ENCODE results near the gene CDK5RAP1.
"Not testable (repeated sequence)": the region's sequence is repeated elsewhere in the genome, so short reads cannot be mapped to it uniquely, and the experiment has no call there.

Gene CDK5RAP1

DNA sequence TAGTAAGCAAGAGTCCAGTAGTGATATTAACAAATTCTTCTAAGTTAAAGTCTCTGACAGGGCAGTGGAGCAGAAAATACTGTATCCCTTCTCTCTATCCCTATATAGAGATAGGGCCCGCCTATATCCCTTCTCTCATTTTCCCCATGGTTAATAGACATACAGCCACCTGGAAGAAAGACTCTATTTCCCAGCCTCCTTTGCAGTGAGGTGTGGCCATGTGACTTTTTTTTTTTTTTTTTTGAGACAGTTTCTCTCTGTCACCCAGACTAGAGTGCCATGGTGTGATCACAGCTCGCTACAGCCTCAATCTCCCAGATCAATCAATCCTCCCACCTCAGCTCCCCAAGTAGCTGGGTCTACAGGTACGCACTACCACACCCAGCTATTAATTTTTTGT, 16.7 kb upstream of the CDK5RAP1 start:
- no peak for DNase-seq

DNA sequence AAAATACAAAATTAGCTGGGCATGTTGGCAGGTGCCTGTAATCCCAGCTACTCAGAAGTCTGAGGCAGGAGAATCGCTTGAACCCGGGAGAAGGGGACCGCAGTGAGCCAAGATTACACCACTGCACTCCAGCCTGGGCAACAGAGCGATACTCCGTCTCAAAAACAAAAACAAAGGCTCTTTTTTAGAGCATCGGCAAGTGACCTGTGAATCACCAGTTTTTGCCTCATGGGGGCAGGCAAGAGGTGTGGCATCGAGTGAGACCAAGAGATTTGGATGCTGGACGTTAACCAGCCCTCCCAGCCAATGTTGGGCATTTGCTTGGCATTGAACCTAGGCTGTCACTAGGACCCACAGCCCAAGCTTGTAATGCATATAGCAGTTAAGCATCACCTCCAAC, 14.6 kb upstream of the CDK5RAP1 start:
- no peak for DNase-seq

DNA sequence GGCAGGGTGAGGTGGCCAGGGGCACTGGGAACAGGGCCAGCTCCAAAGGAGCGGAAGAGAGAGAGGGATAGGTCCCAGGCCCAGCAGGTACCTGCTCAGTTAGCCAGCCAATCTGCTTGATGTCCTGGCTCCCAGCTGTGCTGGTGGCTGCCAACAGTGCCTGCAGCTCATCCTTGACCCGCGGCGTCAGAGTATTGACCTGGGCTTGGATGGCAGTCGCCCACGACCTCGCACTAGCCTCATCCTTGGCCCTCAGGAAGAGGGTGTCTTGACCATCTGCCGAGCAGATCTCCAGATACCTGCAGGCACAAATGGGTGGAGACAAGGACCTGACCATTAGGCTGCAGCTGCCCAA, 11.1 kb upstream of the CDK5RAP1 start:
- no peak for DNase-seq

- no peak for DNase-seq
Observed at GRCh38 chr20:33411711-33412483, 10.6 kb upstream of the CDK5RAP1 start.

- DNase-seq, result no peak
Observed at GRCh38 chr20:33411242-33411641, 9.9 kb upstream of the CDK5RAP1 start.

- DNase-seq, result no peak
Observed at GRCh38 chr20:33410081-33410742, 8.9 kb upstream of the CDK5RAP1 start.

DNA sequence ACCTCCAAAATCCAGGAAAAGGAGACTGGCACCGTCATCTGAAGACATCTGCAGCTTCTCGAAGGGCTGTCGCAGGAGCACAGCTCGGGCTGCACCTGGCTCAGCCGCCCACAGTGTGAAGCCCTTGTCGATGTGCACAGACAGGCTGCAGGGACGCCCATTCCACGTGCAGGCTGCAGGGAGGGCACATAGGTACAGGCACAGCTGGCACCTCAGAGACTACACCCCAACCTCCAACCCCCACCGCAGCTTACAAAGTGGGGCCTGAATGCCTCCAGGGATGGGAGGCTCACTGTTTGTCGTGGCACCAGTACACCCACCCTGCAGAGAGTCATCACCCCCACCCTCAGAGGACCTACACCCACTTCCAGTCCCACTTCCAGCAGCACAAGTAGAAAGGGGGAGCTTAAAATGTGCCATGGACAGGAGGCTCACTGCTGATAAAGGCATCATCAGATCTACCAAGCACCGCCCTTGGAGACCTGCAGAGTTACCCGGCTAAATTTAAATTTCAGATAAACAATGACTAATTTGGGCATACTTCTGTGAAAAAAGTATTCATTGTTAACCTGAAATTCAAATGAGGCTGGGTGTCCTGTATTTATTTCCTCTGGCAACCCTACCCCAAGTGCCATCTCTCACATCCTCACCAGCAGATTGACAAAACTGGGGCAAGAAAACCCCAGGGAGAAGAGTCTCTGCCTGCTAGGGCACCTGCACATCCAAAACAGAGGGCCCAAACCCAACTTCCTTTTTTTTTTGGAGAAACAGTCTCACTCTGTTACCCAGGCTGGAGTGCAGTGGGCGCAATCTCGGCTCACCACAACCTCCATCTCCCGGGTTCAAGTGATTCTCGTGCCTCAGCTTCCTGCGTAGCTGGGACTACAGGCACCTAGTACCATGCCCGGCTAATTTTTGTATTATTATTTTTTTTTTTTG, 7.7 kb upstream of the CDK5RAP1 start:
- DNase-seq, result no peak

GRCh38 chr20:33408313-33408712, 7.0 kb upstream of the CDK5RAP1 start:
- DNase-seq, result no peak

- DNase-seq, result no peak
Observed at GRCh38 chr20:33407796-33408195, 6.5 kb upstream of the CDK5RAP1 start.

DNA sequence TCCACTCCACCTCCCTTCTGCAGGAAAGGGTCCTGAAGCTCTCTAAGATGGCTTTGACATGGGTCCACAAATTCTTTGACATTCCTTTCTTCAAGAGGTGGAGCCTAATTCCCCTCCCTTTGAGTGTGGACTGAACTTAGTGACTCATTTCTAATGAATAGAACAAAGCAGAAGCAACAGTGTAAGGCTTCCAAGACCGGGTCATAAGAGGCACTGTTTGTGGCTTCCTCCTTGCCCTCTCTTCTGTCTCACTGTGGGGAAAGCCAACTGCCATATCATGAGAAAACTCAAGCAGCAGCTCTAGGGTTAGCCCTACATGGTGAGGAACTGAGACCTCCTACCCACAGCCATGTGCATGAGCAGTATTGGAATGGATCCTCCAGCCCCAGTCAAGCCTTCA, 5.9 kb upstream of the CDK5RAP1 start:
- no peak for DNase-seq

DNA sequence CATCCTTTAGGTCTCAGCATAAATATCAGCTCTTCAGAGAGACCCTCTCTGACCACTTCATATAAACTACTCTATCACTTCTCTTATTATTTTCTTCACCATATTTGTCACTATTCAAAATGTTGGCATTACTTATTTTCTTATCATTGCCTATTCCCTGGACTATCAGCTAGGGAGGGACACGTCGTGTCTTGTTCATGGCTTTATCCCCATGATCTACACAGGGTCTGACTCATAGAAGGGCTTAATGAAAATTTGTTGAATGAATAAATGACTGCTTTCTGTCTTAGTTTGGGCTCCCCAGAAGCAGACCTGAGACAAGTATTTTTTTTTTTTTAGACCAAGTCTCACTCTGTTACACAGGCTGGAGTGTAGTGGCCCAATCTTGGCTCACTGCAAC, 3.0 kb upstream of the CDK5RAP1 start:
- DNase-seq, result no peak

- no peak for DNase-seq
Observed at GRCh38 chr20:33401921-33402369, 626 bp upstream of the CDK5RAP1 start.

DNA sequence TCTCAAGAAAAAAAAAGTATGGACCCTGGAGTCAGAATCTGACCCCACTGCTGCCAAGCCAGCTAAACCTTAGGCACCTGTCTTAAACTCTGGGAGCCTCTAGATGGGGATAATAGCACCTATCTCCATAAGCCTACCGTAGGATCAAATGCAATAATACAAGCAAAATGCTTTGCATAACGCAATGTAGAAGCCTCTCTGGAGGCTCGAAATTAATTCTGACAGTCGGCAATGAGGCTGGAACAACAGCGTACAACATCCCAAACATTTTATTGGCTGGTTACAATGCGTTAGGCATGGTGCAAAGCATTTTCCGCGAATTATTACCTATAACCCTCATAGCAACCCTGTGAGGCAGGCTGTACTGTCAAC, 521 bp downstream of the CDK5RAP1 start:
- peak; percentile 10 for DNase-seq

DNA sequence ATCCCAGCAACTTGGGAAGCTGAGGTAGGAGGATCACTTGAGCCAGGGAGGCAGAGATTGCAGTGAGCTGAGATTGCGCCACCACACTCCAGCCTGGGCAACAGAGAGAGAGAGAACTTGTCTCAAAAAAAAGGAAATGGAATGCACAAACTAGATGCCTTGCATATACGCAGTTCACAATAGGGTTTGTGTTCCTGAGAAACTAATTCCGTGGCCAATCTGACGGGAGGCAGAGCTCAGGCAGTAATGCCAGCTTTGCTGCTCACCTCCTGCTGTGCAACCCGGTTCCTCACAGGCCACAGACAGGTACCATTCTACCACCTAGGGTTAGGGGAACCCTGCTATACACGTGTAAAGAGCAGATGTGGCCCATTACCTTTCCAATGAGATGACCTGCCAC, 1.4 kb downstream of the CDK5RAP1 start:
- no peak for DNase-seq

- no peak for DNase-seq
Observed at GRCh38 chr20:33394718-33395117, 6.6 kb downstream of the CDK5RAP1 start.

- no peak for DNase-seq
Observed at GRCh38 chr20:33393609-33394008, 7.7 kb downstream of the CDK5RAP1 start.

DNA sequence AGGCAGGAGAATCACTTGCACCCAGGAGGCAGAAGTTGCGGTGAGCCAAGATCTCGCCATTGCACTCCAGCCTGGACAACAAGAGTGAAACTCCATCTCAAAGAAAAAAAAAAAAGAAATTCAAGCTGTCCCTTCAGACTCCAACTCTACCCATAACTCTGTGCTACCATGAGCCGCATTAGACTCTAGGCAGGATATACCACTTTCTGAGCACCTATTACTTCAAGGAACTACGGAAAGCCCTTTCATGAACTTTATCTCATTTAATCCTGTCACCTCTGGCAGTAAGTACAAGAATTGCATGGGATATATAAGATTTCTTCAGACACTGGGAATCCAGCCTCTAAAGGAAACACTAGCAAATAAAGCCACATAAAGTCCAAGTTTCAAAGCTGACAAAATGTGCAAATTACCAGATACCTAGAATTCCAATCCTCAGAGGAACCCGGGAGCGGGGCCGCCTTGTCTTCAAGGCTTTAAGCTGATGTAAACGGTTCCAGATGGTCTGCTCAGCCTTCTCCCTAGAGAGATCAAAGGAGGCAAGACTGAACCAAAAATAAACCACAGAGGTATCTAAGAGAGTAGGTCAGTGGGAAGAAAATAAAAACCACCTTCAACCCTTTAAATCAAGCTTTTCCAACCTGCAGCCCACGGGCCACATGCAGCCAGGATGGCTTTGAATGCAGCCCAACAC, 9.4 kb downstream of the CDK5RAP1 start:
- DNase-seq, result no peak

DNA sequence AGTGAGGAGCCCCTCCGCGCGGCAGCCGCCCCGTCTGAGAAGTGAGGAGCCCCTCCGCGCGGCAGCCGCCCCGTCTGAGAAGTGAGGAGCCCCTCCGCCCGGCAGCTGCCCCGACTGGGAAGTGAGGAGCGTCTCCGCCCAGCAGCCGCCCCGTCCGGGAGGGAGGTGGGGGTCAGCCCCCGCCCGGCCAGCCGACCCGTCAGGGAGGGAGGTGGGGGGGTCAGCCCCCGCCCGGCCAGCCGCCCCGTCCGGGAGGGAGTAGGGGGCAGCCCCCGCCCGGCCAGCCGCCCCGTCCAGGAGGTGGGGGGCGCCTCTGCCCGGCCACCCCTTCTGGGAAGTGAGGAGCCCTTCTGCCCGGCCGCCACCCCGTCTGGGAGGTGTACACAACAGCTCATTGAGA, 12.0 kb downstream of the CDK5RAP1 start:
- DNase-seq, result not testable (repeated sequence)

DNA sequence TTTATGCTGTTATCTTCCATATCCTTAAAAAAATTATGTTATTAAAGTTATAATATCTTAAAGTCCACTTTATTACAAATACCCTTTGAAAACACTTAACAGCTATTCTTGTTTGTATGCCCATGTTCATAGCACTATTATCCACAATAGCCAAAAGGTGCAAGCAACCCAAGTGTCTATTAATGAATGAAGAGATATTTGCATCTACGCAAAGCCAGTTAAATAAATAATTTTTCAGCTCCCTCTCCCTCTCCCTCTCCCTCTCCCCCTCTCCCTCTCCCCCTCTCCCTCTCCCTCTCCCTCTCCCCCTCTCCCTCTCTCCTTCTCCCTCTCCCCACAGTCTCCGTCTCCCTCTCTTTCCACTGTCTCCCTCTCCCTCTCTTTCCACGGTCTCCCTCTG, 13.1 kb downstream of the CDK5RAP1 start:
- no peak for DNase-seq

- no peak for DNase-seq
Observed at GRCh38 chr20:33387177-33387576, 14.1 kb downstream of the CDK5RAP1 start.

DNA sequence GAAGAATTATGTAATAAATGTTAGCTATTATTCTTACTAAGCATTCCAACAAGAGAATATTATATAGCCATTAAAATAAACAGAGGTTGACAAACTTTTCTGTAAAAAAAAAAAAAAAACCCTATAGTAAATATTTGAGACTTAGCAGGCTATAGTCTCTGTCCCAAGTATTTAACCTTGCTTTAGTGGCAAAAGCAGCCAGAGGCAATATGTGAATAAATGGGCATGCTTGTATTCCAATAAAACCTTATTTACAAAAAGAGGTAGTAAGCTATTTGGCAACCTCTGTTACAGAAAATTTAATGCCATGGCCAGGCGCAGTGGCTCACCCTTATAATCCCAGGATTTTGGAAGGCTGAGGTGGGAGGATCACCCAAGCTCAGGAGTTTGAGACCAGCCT, 14.6 kb downstream of the CDK5RAP1 start:
- DNase-seq, result no peak

DNA sequence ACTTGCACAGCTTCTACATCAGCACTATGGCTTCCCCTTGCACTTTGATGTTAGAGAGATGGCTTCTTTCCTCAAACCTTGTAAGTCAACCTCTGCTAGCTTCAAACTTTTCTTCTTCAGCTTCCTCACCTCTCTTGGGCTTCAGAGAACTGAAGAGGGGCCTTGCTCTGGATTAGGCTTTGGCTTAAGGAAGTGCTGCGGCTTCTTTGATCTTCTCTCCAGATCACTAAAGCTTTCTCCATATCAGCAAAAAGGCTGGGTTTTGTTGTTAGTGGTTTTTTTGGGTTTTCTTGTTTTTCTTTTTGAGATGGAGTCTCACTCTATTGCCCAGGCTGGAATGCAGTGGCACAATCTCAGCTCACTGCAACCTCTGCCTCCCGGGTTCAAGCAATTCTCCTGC, 24.0 kb downstream of the CDK5RAP1 start:
- DNase-seq, result no peak

Data from NCI-H345 (cell line).